Neutrophil (primary cell): ENCODE data around the gene RPL6.

Experiments used
- H3K27ac ChIP-seq: fragments of 200-600 bp; sonication (generic); 2 replicates; pipeline ENCODE4 v1.5.1; 2016; ENCODE audit warnings: mild to moderate bottlenecking, moderate library complexity
- H3K27me3 ChIP-seq: fragments of 200-600 bp; sonication (generic); 2 replicates; pipeline ENCODE4 v1.6.0; 2016; ENCODE audit warnings: mild to moderate bottlenecking
- H3K36me3 ChIP-seq: fragments of 200-600 bp; sonication (generic); 2 replicates; pipeline ENCODE4 v1.5.1; 2017
- H3K4me1 ChIP-seq, 2 experiments: fragments of 200-600 bp in 1 of 2; sonication (generic) in 1 of 2; 1 replicate in 1 of 2; 2 replicates in 1 of 2; pipeline versions ENCODE4 v1.5.1 to v1.6.1; 2013 to 2016; ENCODE audit warnings: low read depth in 1 of 2, low read length in 1 of 2, mild to moderate bottlenecking in 1 of 2, moderate library complexity in 1 of 2; ENCODE audit not compliant: control insufficient read depth in 1 of 2, insufficient read depth in 1 of 2
- H3K4me3 ChIP-seq, 2 experiments: fragments of 200-600 bp in 1 of 2; sonication (generic) in 1 of 2; 1 replicate in 1 of 2; 2 replicates in 1 of 2; pipeline ENCODE4 v1.5.1; 2013 to 2016; ENCODE audit warnings: low read depth in 1 of 2, low read length in 1 of 2, mild to moderate bottlenecking in 1 of 2, moderate library complexity in 1 of 2
- H3K9me3 ChIP-seq: fragments of 200-600 bp; sonication (generic); 2 replicates; pipeline ENCODE4 v1.5.1; 2016
- TF ChIP-seq, protein P1 (sequence below): fragments of 200-600 bp; sonication (generic); IDR thresholded peaks from 2 replicates; pipeline ENCODE4 v1.5.1; 2016; ENCODE audit warnings: antibody characterized with exemption

RPL6 gene

GRCh38 chr12:112433551-112433950, 24.1 kb upstream of the RPL6 start:
- no peaks in the 10 kb centered on the region for H3K36me3 ChIP-seq
- H3K9me3 ChIP-seq: no peaks in the 10 kb centered on the region
- H3K4me1 ChIP-seq: peaks cover 4% of the 10 kb centered on the region in 2 experiments
- TF ChIP-seq, protein P1, sequence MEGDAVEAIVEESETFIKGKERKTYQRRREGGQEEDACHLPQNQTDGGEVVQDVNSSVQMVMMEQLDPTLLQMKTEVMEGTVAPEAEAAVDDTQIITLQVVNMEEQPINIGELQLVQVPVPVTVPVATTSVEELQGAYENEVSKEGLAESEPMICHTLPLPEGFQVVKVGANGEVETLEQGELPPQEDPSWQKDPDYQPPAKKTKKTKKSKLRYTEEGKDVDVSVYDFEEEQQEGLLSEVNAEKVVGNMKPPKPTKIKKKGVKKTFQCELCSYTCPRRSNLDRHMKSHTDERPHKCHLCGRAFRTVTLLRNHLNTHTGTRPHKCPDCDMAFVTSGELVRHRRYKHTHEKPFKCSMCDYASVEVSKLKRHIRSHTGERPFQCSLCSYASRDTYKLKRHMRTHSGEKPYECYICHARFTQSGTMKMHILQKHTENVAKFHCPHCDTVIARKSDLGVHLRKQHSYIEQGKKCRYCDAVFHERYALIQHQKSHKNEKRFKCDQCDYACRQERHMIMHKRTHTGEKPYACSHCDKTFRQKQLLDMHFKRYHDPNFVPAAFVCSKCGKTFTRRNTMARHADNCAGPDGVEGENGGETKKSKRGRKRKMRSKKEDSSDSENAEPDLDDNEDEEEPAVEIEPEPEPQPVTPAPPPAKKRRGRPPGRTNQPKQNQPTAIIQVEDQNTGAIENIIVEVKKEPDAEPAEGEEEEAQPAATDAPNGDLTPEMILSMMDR: no peak
- no peak overlapping the region for H3K27ac ChIP-seq
- H3K27me3 ChIP-seq: no peaks in the 10 kb centered on the region
- H3K4me3 ChIP-seq: no peak overlapping the region

DNA sequence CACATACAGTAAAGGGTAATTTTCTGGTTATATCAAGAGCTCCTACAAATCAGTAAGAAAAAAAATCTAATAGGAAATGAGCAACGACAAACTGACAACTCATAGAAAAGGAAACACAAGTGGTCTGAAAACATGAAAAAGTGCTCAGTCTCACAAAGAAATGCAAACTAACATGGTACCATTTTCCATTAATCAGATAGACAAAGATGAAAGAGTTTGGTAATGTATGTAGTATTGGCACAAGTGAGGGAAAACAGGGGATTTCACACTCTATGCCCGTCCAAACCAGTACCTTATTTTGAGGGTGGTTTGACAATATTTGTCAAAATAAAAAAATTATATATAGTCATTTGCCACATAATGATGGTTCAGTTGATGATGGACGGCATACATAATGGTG, 22.6 kb upstream of the RPL6 start:
- Histone ChIP-seq H3K27ac (no peak overlapping the region), H3K27me3 (no peaks in the 10 kb centered on the region), H3K36me3 (no peaks in the 10 kb centered on the region), H3K9me3 (no peaks in the 10 kb centered on the region), H3K4me3 (no peak overlapping the region), H3K4me1 (peaks cover 4% of the 10 kb centered on the region in 2 experiments)
- TF ChIP-seq, protein P1: no peak

DNA sequence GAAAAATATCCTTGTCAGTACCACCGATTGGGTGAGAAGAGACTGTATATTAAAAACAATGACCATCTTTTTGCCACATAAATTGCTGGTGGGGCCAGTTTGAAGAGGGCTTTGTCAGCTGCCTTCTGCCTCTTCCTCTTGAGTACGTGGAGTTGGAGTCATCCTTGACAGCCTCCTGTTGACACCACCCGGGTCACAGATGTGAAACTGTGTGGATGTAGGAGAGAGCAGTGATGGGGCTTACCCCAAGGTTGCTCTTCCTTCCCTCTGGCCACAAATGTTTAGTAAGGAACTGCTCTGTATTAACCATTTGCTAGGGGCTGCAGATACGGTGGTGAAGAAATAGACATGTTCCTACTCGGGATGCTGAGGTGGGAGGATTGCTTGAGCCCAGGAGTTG, 21.5 kb upstream of the RPL6 start:
- Histone ChIP-seq H3K27me3 (no peaks in the 10 kb centered on the region), H3K27ac (no peak overlapping the region), H3K4me1 (peaks cover 4% of the 10 kb centered on the region in 2 experiments), H3K4me3 (no peak overlapping the region), H3K36me3 (no peaks in the 10 kb centered on the region), H3K9me3 (no peaks in the 10 kb centered on the region)
- TF ChIP-seq, protein P1: no peak

DNA sequence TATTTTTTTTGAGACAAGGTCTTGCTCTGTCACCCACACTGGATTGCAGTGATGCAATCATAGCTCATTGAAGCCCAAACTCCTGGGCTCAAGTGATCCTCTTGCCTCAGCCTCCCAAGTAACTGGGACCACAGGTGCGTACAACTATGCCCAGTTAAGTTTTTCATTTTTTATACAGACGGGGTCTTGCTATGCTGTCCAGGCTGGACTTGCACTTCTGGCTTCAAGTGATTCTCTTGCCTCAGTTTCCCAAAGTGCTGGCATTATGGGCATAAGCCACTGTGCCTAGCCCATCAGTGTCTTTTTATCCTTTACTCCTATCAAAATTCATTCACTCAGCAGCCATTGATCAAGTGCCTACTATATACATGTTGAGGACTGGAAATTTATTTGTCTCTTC, 18.4 kb upstream of the RPL6 start:
- H3K4me3 ChIP-seq: no peak overlapping the region
- TF ChIP-seq, protein P1: no peak
- no peaks in the 10 kb centered on the region for H3K27me3 ChIP-seq
- no peak overlapping the region for H3K27ac ChIP-seq
- H3K9me3 ChIP-seq: no peaks in the 10 kb centered on the region
- H3K36me3 ChIP-seq: no peaks in the 10 kb centered on the region
- no peaks in the 10 kb centered on the region for H3K4me1 ChIP-seq

GRCh38 chr12:112425582-112426382, 16.4 kb upstream of the RPL6 start:
- no peaks in the 10 kb centered on the region for H3K36me3 ChIP-seq
- TF ChIP-seq, protein P1: no peak
- H3K27ac ChIP-seq: no peak overlapping the region
- no peak overlapping the region for H3K4me3 ChIP-seq
- H3K27me3 ChIP-seq: no peaks in the 10 kb centered on the region
- H3K9me3 ChIP-seq: no peaks in the 10 kb centered on the region
- no peaks in the 10 kb centered on the region for H3K4me1 ChIP-seq
